Retinal pigment epithelial cell (primary cell): ENCODE data around the gene LCN10.

Source experiments
- DNase-seq: peaks from one replicate; pipeline ENCODE4 v3.0.0-alpha.2; 2010; ENCODE audit warnings: low read depth
- H3K4me3 ChIP-seq: 2 replicates; pipeline ENCODE4 v1.5.1; 2011; ENCODE audit warnings: mild to moderate bottlenecking, low read length, control low read depth, moderate library complexity
- TF ChIP-seq, protein P1 (sequence below): conservative IDR thresholded peaks from 2 replicates; pipeline ENCODE4 v1.5.1; 2011; ENCODE audit warnings: low read depth, low read length, control low read depth, inconsistent platforms

Gene LCN10

DNA sequence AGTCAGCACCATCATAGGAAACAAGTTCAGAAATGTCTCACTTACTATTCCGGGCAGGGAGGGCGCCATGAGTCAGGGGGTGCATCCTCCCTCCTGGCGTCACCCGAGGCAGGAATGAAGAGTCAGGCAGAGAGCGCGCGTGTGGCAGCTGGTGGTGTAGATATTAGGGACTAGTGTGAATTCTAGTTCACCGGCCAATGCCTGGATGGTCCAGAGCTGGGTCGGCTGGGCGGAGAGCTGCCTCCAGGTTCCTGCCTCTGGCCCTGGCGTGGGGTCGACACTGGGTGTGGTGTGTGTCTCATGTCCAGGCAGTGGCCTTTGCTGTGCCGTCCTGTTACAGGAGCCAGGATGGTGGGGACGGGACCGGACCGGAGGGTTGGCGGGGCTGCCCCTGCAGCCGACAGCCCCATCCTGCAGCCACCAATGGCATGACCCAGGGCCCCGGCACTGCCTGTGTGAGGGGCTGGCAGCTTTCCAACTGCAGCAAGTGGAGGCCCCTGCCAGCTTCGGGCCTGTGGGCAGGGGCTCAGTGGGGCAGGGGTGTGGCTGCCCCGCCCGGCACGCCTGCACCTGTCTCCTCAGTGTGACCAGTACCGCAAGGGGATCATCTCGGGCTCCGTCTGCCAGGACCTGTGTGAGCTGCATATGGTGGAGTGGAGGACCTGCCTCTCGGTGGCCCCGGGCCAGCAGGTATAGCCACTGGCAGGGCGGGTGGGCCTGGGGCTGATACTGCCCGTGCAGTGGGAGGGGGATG, 21.2 kb downstream of the LCN10 start:
- no peak for DNase-seq
- TF ChIP-seq, protein P1, sequence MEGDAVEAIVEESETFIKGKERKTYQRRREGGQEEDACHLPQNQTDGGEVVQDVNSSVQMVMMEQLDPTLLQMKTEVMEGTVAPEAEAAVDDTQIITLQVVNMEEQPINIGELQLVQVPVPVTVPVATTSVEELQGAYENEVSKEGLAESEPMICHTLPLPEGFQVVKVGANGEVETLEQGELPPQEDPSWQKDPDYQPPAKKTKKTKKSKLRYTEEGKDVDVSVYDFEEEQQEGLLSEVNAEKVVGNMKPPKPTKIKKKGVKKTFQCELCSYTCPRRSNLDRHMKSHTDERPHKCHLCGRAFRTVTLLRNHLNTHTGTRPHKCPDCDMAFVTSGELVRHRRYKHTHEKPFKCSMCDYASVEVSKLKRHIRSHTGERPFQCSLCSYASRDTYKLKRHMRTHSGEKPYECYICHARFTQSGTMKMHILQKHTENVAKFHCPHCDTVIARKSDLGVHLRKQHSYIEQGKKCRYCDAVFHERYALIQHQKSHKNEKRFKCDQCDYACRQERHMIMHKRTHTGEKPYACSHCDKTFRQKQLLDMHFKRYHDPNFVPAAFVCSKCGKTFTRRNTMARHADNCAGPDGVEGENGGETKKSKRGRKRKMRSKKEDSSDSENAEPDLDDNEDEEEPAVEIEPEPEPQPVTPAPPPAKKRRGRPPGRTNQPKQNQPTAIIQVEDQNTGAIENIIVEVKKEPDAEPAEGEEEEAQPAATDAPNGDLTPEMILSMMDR, result no peak
- H3K4me3 ChIP-seq, result no peak overlapping the region

DNA sequence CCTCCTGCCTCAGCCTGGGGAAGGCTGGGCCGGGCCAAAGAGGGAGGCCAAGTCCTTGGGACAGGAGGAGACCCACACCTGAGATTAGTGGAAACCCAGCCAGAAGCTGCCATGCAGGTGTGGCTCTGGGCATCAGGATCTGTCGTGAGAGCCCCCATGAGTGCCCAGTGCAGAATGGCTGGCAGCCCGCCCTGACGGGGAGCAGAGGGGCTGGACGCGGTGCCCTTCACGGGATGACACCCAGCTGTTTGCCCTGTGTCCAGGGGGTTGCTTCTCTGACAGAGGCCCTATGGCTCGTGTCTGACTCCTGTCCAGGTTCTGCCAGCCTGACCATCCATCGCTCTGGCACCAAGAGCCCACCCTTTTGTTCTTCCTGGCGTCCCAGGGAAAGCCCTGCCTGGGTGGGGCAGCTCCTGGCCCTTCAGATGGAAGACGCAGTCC, 21.8 kb downstream of the LCN10 start:
- TF ChIP-seq, protein P1, result no peak
- DNase-seq, result no peak
- H3K4me3 ChIP-seq, result no peak overlapping the region

DNA sequence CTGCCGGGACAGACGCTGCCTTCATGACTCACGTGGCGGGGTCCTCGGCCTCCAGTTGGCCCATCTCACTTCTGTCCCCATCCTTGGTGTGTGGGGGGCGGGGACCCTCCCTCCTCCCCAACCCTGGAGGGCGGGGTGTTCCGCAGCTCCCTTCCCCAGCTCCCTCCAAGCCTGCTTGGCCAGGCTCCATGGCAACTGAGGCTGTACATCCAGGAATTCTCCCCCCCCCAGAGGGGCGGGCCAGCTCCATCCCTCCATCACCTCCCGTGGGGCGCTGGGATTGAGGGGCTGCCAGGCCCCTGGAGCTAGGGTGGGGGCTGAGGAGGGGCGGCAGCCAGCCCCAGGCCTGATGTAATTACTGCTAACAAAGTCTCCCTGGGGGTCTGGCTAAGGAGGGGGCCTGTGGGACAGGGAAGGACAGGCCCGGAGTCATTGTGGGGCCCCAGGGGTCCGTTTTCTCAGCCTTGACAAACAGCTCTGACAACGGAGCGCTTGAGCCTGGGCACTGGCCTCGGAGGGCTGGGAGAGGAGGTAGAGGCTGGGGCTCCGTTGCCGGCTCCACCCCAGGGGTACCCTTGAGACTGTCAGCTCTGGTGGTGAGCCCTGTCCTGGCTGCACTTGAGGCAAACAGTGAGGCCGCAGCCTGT, 22.4 kb downstream of the LCN10 start:
- H3K4me3 ChIP-seq, result no peak overlapping the region
- TF ChIP-seq, protein P1, result no peak
- no peak for DNase-seq

DNA sequence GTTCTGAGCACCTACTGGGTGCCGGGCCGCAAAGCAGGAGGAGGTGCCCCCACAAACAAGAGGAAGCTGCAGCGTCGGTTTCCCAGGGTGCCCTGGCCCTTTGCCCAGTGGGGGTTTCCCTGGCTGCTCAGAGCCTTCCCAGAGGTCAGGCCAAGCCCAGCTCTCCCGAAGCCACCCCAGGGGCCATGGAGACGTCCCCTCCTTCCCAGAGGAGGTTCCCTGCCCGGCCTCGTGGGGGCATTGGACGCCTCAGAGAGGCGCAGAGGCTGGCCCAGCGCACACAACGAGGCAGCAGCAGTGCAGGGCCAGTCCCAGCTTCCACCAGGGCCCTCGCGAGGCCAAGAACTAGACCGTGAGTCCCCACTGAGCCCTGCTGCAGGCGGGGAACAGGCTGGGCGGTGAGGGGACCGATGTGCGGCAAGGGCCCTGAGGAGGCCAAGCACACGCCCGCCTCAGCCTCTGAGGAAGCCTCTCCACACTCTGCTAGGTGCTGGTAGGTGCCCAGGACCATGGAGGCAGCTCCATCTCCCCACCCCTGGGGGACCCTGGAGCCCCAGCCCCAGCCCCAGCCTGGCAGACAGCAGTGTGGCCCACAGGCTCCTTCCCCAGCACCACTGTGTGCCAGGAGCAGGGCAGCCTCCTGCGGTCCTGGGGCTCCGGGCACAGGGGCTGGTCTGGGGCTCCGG, 23.4 kb downstream of the LCN10 start:
- H3K4me3 ChIP-seq, result no peak overlapping the region
- TF ChIP-seq, protein P1, result no peak
- DNase-seq, result no peak

DNA sequence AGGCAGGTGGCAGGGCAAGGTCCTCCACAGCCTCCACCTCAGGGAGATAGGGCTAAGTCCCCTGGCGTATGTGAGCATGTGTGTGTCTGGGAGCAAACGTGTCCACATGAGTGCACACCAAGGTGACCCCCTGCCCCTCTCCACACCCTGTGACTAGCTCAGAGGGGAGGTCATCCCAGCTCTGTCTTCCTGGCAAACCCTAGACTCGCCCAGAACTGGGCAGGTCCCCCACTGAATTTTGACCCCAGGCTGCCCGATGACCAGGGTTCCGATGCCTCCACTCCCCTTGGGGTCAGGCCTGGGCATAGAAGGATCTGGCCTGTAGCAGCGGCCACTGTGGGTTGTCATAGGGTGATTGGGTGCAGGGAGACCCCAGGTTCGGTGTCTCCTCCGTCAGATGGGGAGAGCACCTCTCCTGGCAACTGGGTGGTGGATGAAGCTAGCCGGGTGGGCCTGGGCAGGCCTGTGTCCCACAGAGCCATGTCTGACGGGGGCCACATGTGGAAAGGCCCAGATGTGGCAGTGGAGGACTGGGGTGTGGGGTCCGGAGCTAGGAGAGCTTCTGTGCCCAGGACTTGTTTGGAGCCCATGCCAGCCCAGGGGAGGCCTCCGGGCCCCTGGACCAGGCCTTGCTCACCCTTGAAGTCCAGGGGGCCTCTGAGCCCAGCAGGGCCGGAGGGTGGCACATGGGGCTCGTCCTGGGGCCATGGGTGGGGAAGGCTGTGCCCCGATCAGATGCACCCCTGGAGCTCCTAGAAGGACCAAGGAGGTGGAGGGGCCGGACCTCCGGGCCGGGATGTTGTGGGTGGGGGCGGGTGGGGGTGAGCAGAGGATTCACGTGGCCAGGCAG, 24.2 kb downstream of the LCN10 start:
- H3K4me3 ChIP-seq, result no peak overlapping the region
- DNase-seq, result no peak
- TF ChIP-seq, protein P1, result no peak

DNA sequence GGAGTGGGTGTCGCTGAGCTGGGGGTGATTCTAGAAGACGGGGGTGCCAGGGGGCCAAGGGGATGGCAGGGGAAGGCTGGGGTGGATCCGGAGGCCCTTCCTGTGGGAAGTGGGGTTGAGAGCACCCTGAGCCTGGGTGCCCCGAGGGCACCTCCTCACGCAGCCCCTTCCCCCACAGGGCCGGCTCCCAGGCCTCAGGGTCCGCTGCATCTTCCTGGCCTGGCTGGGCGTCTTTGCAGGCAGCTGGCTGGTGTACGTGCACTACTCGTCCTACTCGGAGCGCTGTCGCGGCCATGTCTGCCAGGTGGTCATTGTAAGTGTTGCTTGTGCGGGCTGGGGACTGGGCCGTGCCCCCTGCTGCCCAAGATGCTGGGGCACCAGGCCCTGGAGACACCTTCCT, 25.3 kb downstream of the LCN10 start:
- DNase-seq, result no peak
- no peak overlapping the region for H3K4me3 ChIP-seq
- TF ChIP-seq, protein P1, result no peak
